Endothelial cell of umbilical vein (primary cell): ENCODE results near the gene ANKS1B. TPM values are rescaled to one million over a fixed set of nuclear protein-coding genes. Genes with fewer than 3 reads are reported as not detected.

Experiments used
- BruUV-seq: library from RNA; stranded (reverse); fragments of 400-500 nt; replicated peaks from 2 replicates; lab custom pipeline; 2021; lab: Mats Ljungman, UMichigan
- CTCF ChIA-PET: fragments of 300-600, 350-600 bp; sonication (Branson Sonifier 250); formaldehyde crosslinking; loops from one replicate; lab custom pipeline; 2021; ENCODE audit warnings: antibody characterized with exemption, inconsistent platforms; lab: Charles Lee
- POLR2A ChIA-PET: fragments of 300-600, 350-600 bp; sonication (Branson Sonifier 250); formaldehyde crosslinking; loops from one replicate; lab custom pipeline; 2021; ENCODE audit warnings: antibody characterized with exemption, inconsistent platforms; lab: Charles Lee
- DNase-seq: peaks from one replicate; pipeline ENCODE4 v3.0.0-alpha.2; 2011; ENCODE audit warnings: low read depth, low spot score
- FAIRE-seq: peaks from 2 replicates; lab custom pipeline; 2011; peaks lifted over from hg19 to GRCh38; lab: Jason Lieb, UNC
- H2AFZ ChIP-seq: 2 replicates; pipeline ENCODE4 v1.6.0; 2012; ENCODE audit warnings: low read depth, low read length, control low read depth, inconsistent platforms
- H3K27ac ChIP-seq: 2 replicates; pipeline ENCODE4 v1.5.1; 2011; ENCODE audit warnings: low read depth, mild to moderate bottlenecking, control low read depth, low read length, moderate library complexity; ENCODE audit not compliant: insufficient read depth
- H3K27me3 ChIP-seq, 2 experiments: 2 replicates each; pipeline versions ENCODE4 v1.6.0 to v1.6.1; 2011; ENCODE audit warnings: low read length in 2 of 2, mixed read lengths in 1 of 2; ENCODE audit not compliant: control insufficient read depth in 2 of 2, insufficient read depth in 2 of 2
- H3K36me3 ChIP-seq, 2 experiments: 2 replicates in 1 of 2; 3 replicates in 1 of 2; pipeline ENCODE4 v1.5.1; 2011; ENCODE audit warnings: low read length in 2 of 2, mild to moderate bottlenecking in 1 of 2, moderate library complexity in 1 of 2; ENCODE audit not compliant: control insufficient read depth in 2 of 2, insufficient read depth in 2 of 2; ENCODE audit errors: extremely low read depth in 1 of 2
- H3K4me1 ChIP-seq: 3 replicates; pipeline ENCODE4 v1.5.1; 2011; ENCODE audit warnings: mild to moderate bottlenecking, low read length; ENCODE audit not compliant: control insufficient read depth, insufficient read depth; ENCODE audit errors: extremely low read depth
- H3K4me2 ChIP-seq: 2 replicates; pipeline ENCODE4 v1.6.1; 2011; ENCODE audit warnings: low read length, control low read depth, mixed read lengths; ENCODE audit not compliant: insufficient read depth
- H3K4me3 ChIP-seq, 3 experiments: fragments of 200-600 bp in 1 of 3; sonication (generic), shearing (Covaris generic) in 1 of 3; replicated peaks in 1 of 3; 2 replicates each; pipeline ENCODE4 v1.5.1; 2011 to 2016; ENCODE audit warnings: control low read depth in 3 of 3, low read length in 3 of 3, mild to moderate bottlenecking in 2 of 3, inconsistent platforms in 1 of 3, low read depth in 1 of 3, moderate library complexity in 1 of 3; ENCODE audit not compliant: insufficient read depth in 1 of 3
- H3K79me2 ChIP-seq: 2 replicates; pipeline ENCODE4 v1.6.0; 2012; ENCODE audit warnings: low read length, inconsistent platforms; ENCODE audit not compliant: control insufficient read depth, insufficient read depth
- H3K9ac ChIP-seq: replicated peaks from 2 replicates; pipeline ENCODE3; 2011; ENCODE audit warnings: low read length, control low read depth; ENCODE audit not compliant: insufficient read depth; ENCODE audit errors: extremely low read depth
- H3K9me1 ChIP-seq: replicated peaks from 3 replicates; pipeline ENCODE4 v1.6.0; 2011; ENCODE audit warnings: mild to moderate bottlenecking, low read length; ENCODE audit not compliant: control insufficient read depth, insufficient read depth; ENCODE audit errors: extremely low read depth
- H3K9me3 ChIP-seq: replicated peaks from 2 replicates; pipeline ENCODE4 v1.5.1; 2012; ENCODE audit warnings: low read length, inconsistent platforms; ENCODE audit not compliant: control insufficient read depth, insufficient read depth
- H4K20me1 ChIP-seq: replicated peaks from 2 replicates; pipeline ENCODE3; 2011; ENCODE audit warnings: mild to moderate bottlenecking, low read length; ENCODE audit not compliant: control insufficient read depth, insufficient read depth; ENCODE audit errors: extremely low read depth
- CTCF ChIP-seq, 2 donors: IDR thresholded peaks; 1 replicate in 1 of 2; 2 replicates in 1 of 2; pipeline ENCODE4 v1.5.1; 2011; ENCODE audit warnings: low read length in 2 of 2, mild to moderate bottlenecking in 2 of 2, moderate library complexity in 2 of 2, control low read depth in 1 of 2, inconsistent platforms in 1 of 2, low read depth in 1 of 2; ENCODE audit not compliant: insufficient read depth in 1 of 2; ENCODE audit errors: extremely low read depth in 1 of 2
- EZH2 ChIP-seq: IDR thresholded peaks from 2 replicates; pipeline ENCODE4 v1.6.1; 2012; ENCODE audit warnings: borderline replicate concordance, low read depth, mild to moderate bottlenecking, moderate library complexity, low read length, inconsistent platforms; ENCODE audit not compliant: severe bottlenecking
- FOS ChIP-seq: IDR thresholded peaks from 2 replicates; pipeline ENCODE4 v1.6.1; 2011; ENCODE audit warnings: mild to moderate bottlenecking, low read length, moderate library complexity, borderline replicate concordance; ENCODE audit not compliant: insufficient read depth
- GATA2 ChIP-seq: IDR thresholded peaks from 2 replicates; pipeline ENCODE4 v1.7.0; 2011; ENCODE audit warnings: low read depth, mild to moderate bottlenecking, moderate library complexity, mixed read lengths, low read length; ENCODE audit not compliant: insufficient read length, insufficient read depth
- JUN ChIP-seq: IDR thresholded peaks from 2 replicates; pipeline ENCODE4 v1.6.1; 2011; ENCODE audit warnings: borderline replicate concordance, low read depth; ENCODE audit not compliant: insufficient read length, insufficient read depth
- MAX ChIP-seq: IDR thresholded peaks from 2 replicates; pipeline ENCODE4 v1.6.1; 2011; ENCODE audit not compliant: insufficient read depth, insufficient read length
- MYC ChIP-seq: IDR thresholded peaks from one replicate; pipeline ENCODE4 v1.6.1; 2011; ENCODE audit warnings: mild to moderate bottlenecking, low read depth, low read length
- POLR2A ChIP-seq: IDR thresholded peaks from 2 replicates; pipeline ENCODE4 v1.6.1; 2012; ENCODE audit warnings: low read depth, mild to moderate bottlenecking, control low read depth, low read length
- POLR2AphosphoS5 ChIP-seq: IDR thresholded peaks from 2 replicates; pipeline ENCODE4 v1.6.1; 2012; ENCODE audit warnings: low read depth, mild to moderate bottlenecking, control low read depth, low read length, moderate library complexity; ENCODE audit not compliant: insufficient read depth
- dilution Hi-C: fragments of 300-500 bp; cut with MboI; formaldehyde crosslinking; loops from one replicate; pipeline ENCODE4 v1.15.0; 2019; ENCODE audit warnings: low sequenced_read_pairs; ENCODE audit not compliant: extremely low pct_ligation_motif_present
- intact Hi-C: fragments of 100-400 bp; cut with micrococcal nuclease; formaldehyde crosslinking; loops from one replicate; pipeline ENCODE4 v1.10.0; 2022
- polyA plus RNA-seq, 4 experiments: library from polyadenylated mRNA; depleted of rRNA in 3 of 4; stranded (reverse) in 3 of 4; unstranded in 1 of 4; fragments of >200 nt; gene quantifications; 2 replicates each; pipeline versions ENCODE4 v1.2.1 to v1.2.3, GENCODE V29; 2011 to 2012; ENCODE audit warnings: missing spikeins in 1 of 4
- total RNA-seq: library from RNA; stranded (reverse); gene quantifications from 2 replicates; pipeline ENCODE4 v1.2.3, GENCODE V29; 2021

The ANKS1B gene
- total and polyA plus RNA-seq, 2 donors (not counting 3 experiments of a cell fraction or from before 2014, with no cell fraction given): 0.15 to 0.38 TPM

- H3K27ac ChIP-seq: no peak overlapping the region
- no peak for FAIRE-seq
- POLR2A ChIA-PET: no interaction called here
- H3K4me1 ChIP-seq: no peaks in the 10 kb centered on the region
- H3K9ac ChIP-seq: no peak overlapping the region
- no peaks in the 10 kb centered on the region for H3K9me3 ChIP-seq
- H3K4me2 ChIP-seq: no peak overlapping the region
- H3K79me2 ChIP-seq: no peaks in the 10 kb centered on the region
- no peaks in the 10 kb centered on the region for H3K36me3 ChIP-seq
- CTCF ChIA-PET: interaction anchor here (1.1 to 3.5 kb wide), 3 partner anchors 14 to 240 kb away, joined by 4 to 21 read pairs (median 5); no protein-coding TSS in a partner anchor
- dilution Hi-C loops: no loop called here
- no peak overlapping the region for H3K4me3 ChIP-seq
- no peaks in the 10 kb centered on the region for H3K27me3 ChIP-seq
- DNase-seq: peak; percentile 36
- intact Hi-C loops: loop anchor here (1.0 to 2.0 kb wide), 2 partner anchors 213 to 240 kb away; no protein-coding TSS in a partner anchor
- no peak overlapping the region for H2AFZ ChIP-seq
- no peaks in the 10 kb centered on the region for H3K9me1 ChIP-seq
- TF ChIP-seq MYC (no peak), JUN (no peak), CTCF (IDR thresholded peaks at IDR 0.05; ENCODE audit: extremely low read depth in 1 of 2, insufficient read depth in 1 of 2, low read depth in 1 of 2, low read length in 2 of 2) (peak; percentile 23 to 34), MAX (no peak)
- no peaks in the 10 kb centered on the region for H4K20me1 ChIP-seq
- no TSS peak for BruUV-seq
Observed at GRCh38 chr12:98939350-98939749, 1045.4 kb downstream of the ANKS1B start.

GRCh38 chr12:98935847-98936246 is 1048.9 kb downstream of the ANKS1B start:
- CTCF ChIA-PET: no interaction called here
- Histone ChIP-seq H2AFZ (no peak overlapping the region), H3K9me3 (no peaks in the 10 kb centered on the region), H3K9ac (no peak overlapping the region), H3K4me3 (no peak overlapping the region), H3K4me1 (no peaks in the 10 kb centered on the region), H3K27me3 (no peaks in the 10 kb centered on the region), H4K20me1 (no peaks in the 10 kb centered on the region), H3K36me3 (no peaks in the 10 kb centered on the region), H3K4me2 (no peak overlapping the region), H3K79me2 (no peaks in the 10 kb centered on the region), H3K9me1 (no peaks in the 10 kb centered on the region), H3K27ac (no peak overlapping the region)
- POLR2A ChIA-PET: no interaction called here
- dilution Hi-C loops: no loop called here
- no peak for FAIRE-seq
- BruUV-seq: no TSS peak
- intact Hi-C loops: no loop called here
- TF ChIP-seq CTCF (IDR thresholded peaks at IDR 0.05; ENCODE audit: extremely low read depth in 1 of 2, insufficient read depth in 1 of 2, low read depth in 1 of 2, low read length in 2 of 2): no peak
- TF ChIP-seq MAX: no peak
- TF ChIP-seq JUN: no peak
- TF ChIP-seq POLR2A: no peak
- no peak for TF ChIP-seq POLR2AphosphoS5
- TF ChIP-seq EZH2: no peak
- TF ChIP-seq GATA2: no peak
- TF ChIP-seq FOS: no peak
- TF ChIP-seq MYC: no peak
- no peak for DNase-seq
